Measurements from ENCODE around the gene ZDHHC5. TPM values are rescaled to one million over a fixed set of nuclear protein-coding genes. Genes with fewer than 3 reads are reported as not detected.
A peak's percentile ranks its signal among the peaks of the same experiment; 100 is the strongest.

ZDHHC5 gene
- polyA plus RNA-seq, 2 of the 4 experiments (the other 2 are of a cell fraction) = 44.1 to 63.8 TPM

GRCh38 chr11:57637626-57638004 is 30.3 kb upstream of the ZDHHC5 start:
- TF ChIP-seq TP53 (CRISPR knock-in tag; IDR thresholded peaks at IDR 0.05) (no peak), HEYL (CRISPR knock-in tag; IDR thresholded peaks at IDR 0.05) (no peak), EP300 (IDR thresholded peaks at IDR 0.05) (no peak), MAZ (IDR thresholded peaks at IDR 0.05; ENCODE audit: borderline replicate concordance, low read depth, low read length) (no peak), HES2 (IDR thresholded peaks at IDR 0.05) (no peak), FOSL2 (IDR thresholded peaks at IDR 0.05) (no peak), FOSL2 (CRISPR knock-in tag; IDR thresholded peaks at IDR 0.05) (no peak), REST (IDR thresholded peaks at IDR 0.05) (no peak), HOXA7 (CRISPR knock-in tag; IDR thresholded peaks at IDR 0.05) (no peak), GATA3 (IDR thresholded peaks at IDR 0.05; ENCODE audit: borderline replicate concordance) (no peak), PHF8 (IDR thresholded peaks at IDR 0.05; ENCODE audit: borderline replicate concordance, low read depth) (no peak), SREBF2 (IDR thresholded peaks at IDR 0.05) (no peak), BHLHE40 (IDR thresholded peaks at IDR 0.05; ENCODE audit: low read depth, low read length) (no peak), KDM5A (IDR thresholded peaks at IDR 0.05) (no peak), ELK1 (IDR thresholded peaks at IDR 0.05; ENCODE audit: low read depth, low read length) (no peak), HDAC2 (IDR thresholded peaks at IDR 0.05) (no peak), ZNF302 (CRISPR knock-in tag; IDR thresholded peaks at IDR 0.05) (no peak), MAFK (IDR thresholded peaks at IDR 0.05; ENCODE audit: partially characterized antibody) (no peak)
- peaks cover 26% of the 10 kb centered on the region for H3K4me1 ChIP-seq
- WGBS (ENCODE audit: missing lambda C conversion rate) = 86% methylated on average over 16 of the region's 18 CpGs
- peak; percentile 1 to 3; a peak in 3 of 6 replicates for ATAC-seq
- H3K9me3 ChIP-seq = no peaks in the 10 kb centered on the region
- ChIA-PET POLR2A (no interaction called here), CTCF (interaction anchor here (0.6 to 8.5 kb wide), 5 partner anchors 40 to 180 kb away, joined by 4 to 87 read pairs (median 7); partner anchors contain the start of genes RTN4RL2 and UBE2L6)
- FAIRE-seq = no peak
- peak overlapping the region; percentile 87 for H3K4me2 ChIP-seq
- peak overlapping the region; percentile 89 for H3K4me3 ChIP-seq
- DNase-seq (ENCODE audit: low read depth in 1 of 2, low spot score in 1 of 2) = no peak
- H3K27ac ChIP-seq = peak overlapping the region; percentile 99

GRCh38 chr11:57638005-57638781 is 29.7 kb upstream of the ZDHHC5 start:
- peak; percentile 89 to 99 for DNase-seq (ENCODE audit: low read depth in 1 of 2, low spot score in 1 of 2)
- Histone ChIP-seq H3K4me2 (peak overlapping the region; percentile 87), H3K9me3 (no peaks in the 10 kb centered on the region), H3K4me1 (peaks cover 26% of the 10 kb centered on the region), H3K27ac (peak overlapping the region; percentile 99), H3K4me3 (peak overlapping the region; percentile 89)
- POLR2A ChIA-PET = no interaction called here
- TF ChIP-seq NFE2L2 (conservative IDR thresholded peaks at IDR 0.05; ENCODE audit: low read length) (no peak), BCL3 (IDR thresholded peaks at IDR 0.05) (peak; percentile 76; the same call in 1 of the 3 replicates), CHD2 (IDR thresholded peaks at IDR 0.05; ENCODE audit: low read length, partially characterized antibody) (no peak), KDM5A (IDR thresholded peaks at IDR 0.05) (peak; percentile 87), PHF8 (IDR thresholded peaks at IDR 0.05; ENCODE audit: borderline replicate concordance, low read depth) (peak; percentile 84; the same call in 1 of the 2 replicates), USF2 (IDR thresholded peaks at IDR 0.05) (no peak), JUN (IDR thresholded peaks at IDR 0.05) (peak; percentile 54 to 73; a peak in 3 of 5 replicates), E2F6 (IDR thresholded peaks at IDR 0.05; ENCODE audit: borderline replicate concordance, low read depth) (peak; percentile 84; the same call in 1 of the 2 replicates), MAX (IDR thresholded peaks at IDR 0.05) (peak; percentile 71), TFCP2L1 (CRISPR knock-in tag; IDR thresholded peaks at IDR 0.05) (0 out of 2 replicates have a peak, but pooled peaks have one; percentile 28), POLR2A (IDR thresholded peaks at IDR 0.05; ENCODE audit: low read length) (peak; percentile 63)
- WGBS (ENCODE audit: missing lambda C conversion rate) = 6% methylated on average over 22 of the region's 47 CpGs
- FAIRE-seq = no peak
- CTCF ChIA-PET = interaction anchor here (0.8 to 11.7 kb wide), 6 partner anchors 67 to 293 kb away, joined by 4 to 318 read pairs (median 47); partner anchors contain the start of genes RTN4RL2, TIMM10 and UBE2L6
- ATAC-seq = peak; percentile 96 to 97
